ENCODE data around the gene HIF3A. TPM values are rescaled to one million over a fixed set of nuclear protein-coding genes. Genes with fewer than 3 reads are reported as not detected.

The HIF3A gene
- total RNA-seq, 1 experiment from 2014 or later = not detected

DNA sequence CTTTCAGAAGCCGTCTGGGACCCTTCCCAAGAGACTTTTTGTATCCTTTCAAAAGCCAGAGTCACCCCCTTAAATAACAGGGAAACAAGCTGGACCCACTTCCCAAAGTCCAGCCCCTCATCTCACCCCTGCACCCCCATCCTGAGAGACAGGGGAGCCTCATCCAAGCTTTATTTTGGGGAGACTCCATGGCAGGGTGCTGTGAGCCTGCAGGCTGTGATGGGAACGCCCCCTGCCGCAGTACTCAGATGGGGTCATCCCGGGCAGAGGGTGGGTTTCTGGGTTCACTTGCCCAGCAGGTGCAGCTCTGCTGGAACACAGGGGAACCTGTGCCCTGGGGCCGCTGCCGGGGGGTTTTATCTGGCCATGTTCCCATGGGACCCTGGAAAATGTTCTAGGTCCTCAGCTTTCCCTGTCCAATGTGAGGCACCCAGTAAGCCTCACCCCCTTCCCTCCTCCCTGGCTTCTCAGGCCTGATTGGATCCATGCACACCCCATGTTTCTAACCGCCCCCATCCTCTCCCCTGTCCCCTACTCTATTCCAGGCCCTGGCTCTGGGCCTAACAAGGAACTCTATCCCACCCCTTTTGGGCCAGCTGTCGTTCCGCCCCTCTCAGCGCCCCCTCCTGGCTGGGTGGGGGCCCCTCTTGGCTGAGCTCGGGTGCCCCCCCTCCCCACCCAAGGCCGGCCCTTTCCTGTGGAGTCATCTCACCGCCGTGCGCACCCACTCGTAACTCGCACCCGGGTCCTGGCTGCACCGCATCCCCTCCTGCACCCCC is 1.0 kb downstream of the HIF3A start:
- Histone ChIP-seq H2AFZ (ENCODE audit: low read length) (no peak overlapping the region), H3K9me3 (ENCODE audit: low read length) (no peaks in the 10 kb centered on the region), H3K4me1 (ENCODE audit: insufficient read depth, low read length) (peaks cover 5% of the 10 kb centered on the region; the same call in 1 of the 2 replicates), H3K36me3 (ENCODE audit: low read depth, low read length) (no peaks in the 10 kb centered on the region), H3K9me2 (replicated peaks; ENCODE audit: low read length) (no peaks in the 10 kb centered on the region), H3K27me3 (ENCODE audit: low read length) (no peaks in the 10 kb centered on the region), H3K4me2 (ENCODE audit: low read length) (no peak overlapping the region), H3K9ac (ENCODE audit: low read length) (no peak overlapping the region), H3K4me3 (ENCODE audit: low read length) (no peak overlapping the region), H3K79me2 (ENCODE audit: low read length) (no peaks in the 10 kb centered on the region), H3K27ac (ENCODE audit: low read length) (no peak overlapping the region), H4K20me1 (ENCODE audit: low read length) (no peaks in the 10 kb centered on the region), H3F3A (ENCODE audit: low read length, unreplicated experiment) (no peaks in the 10 kb centered on the region)
- ATAC-seq = no peak
- ChIA-PET CTCF (interaction anchor here (0.6 kb wide), 1 partner anchor 17 kb away, joined by 6 read pairs; no protein-coding TSS in a partner anchor), POLR2A (ENCODE audit: unreplicated experiment) (no interaction called here)
- no TSS peak for BruUV-seq (replicated peaks)
- no peak for TF ChIP-seq EZH2phosphoT487 (IDR thresholded peaks at IDR 0.05; ENCODE audit: borderline replicate concordance, low read length)
- TF ChIP-seq, protein P1, sequence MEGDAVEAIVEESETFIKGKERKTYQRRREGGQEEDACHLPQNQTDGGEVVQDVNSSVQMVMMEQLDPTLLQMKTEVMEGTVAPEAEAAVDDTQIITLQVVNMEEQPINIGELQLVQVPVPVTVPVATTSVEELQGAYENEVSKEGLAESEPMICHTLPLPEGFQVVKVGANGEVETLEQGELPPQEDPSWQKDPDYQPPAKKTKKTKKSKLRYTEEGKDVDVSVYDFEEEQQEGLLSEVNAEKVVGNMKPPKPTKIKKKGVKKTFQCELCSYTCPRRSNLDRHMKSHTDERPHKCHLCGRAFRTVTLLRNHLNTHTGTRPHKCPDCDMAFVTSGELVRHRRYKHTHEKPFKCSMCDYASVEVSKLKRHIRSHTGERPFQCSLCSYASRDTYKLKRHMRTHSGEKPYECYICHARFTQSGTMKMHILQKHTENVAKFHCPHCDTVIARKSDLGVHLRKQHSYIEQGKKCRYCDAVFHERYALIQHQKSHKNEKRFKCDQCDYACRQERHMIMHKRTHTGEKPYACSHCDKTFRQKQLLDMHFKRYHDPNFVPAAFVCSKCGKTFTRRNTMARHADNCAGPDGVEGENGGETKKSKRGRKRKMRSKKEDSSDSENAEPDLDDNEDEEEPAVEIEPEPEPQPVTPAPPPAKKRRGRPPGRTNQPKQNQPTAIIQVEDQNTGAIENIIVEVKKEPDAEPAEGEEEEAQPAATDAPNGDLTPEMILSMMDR (conservative IDR thresholded peaks at IDR 0.05; ENCODE audit: low read depth, low read length) = no peak
- no peak for TF ChIP-seq EZH2 (IDR thresholded peaks at IDR 0.05; ENCODE audit: low read length, unreplicated experiment)
- DNase-seq = no peak
- intact Hi-C loops (cut with micrococcal nuclease) = no loop called here

DNA sequence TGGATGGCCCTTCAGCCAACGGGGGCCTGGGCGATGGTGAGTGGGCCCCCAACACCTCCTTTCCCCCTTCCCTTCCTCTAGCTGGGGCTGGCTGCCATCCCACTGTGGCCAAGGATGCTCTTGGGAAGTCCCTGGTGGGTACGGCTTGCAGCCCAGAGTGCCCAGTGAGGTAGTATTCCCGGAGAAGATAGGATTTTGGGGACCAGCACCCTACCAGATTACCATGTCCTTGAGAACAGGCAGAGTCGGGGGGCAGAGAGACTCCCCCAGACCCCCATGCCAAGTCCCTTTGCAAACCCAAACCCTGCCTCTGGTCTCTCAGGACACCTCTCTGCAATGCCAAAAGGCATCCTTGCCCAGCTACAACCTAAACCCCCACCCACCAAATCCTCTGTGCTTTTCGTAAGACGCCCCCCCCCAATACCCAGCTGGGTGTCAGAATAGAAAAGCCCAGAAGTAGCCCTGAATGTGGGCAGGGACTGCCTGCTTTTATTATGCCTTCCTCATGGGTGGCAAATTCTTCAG is 1.7 kb downstream of the HIF3A start:
- peaks cover 5% of the 10 kb centered on the region; the same call in 1 of the 2 replicates for H3K4me1 ChIP-seq (ENCODE audit: insufficient read depth, low read length)
- no peaks in the 10 kb centered on the region for H3K9me3 ChIP-seq (ENCODE audit: low read length)
- ATAC-seq (no peak), DNase-seq (no peak)
- H3K9me2 ChIP-seq (replicated peaks; ENCODE audit: low read length) = no peaks in the 10 kb centered on the region
- no peaks in the 10 kb centered on the region for H3F3A ChIP-seq (ENCODE audit: low read length, unreplicated experiment)
- POLR2A ChIA-PET (ENCODE audit: unreplicated experiment) = no interaction called here
- H2AFZ ChIP-seq (ENCODE audit: low read length) = no peak overlapping the region
- no peaks in the 10 kb centered on the region for H3K27me3 ChIP-seq (ENCODE audit: low read length)
- no peak overlapping the region for H3K27ac ChIP-seq (ENCODE audit: low read length)
- no peaks in the 10 kb centered on the region for H3K79me2 ChIP-seq (ENCODE audit: low read length)
- peak overlapping the region; percentile 14; the same call in 1 of the 2 replicates for H3K4me2 ChIP-seq (ENCODE audit: low read length)
- H3K9ac ChIP-seq (ENCODE audit: low read length) = no peak overlapping the region
- no TSS peak for BruUV-seq (replicated peaks)
- no peak for TF ChIP-seq EZH2 (IDR thresholded peaks at IDR 0.05; ENCODE audit: low read length, unreplicated experiment)
- TF ChIP-seq EZH2phosphoT487 (IDR thresholded peaks at IDR 0.05; ENCODE audit: borderline replicate concordance, low read length) = no peak
- TF ChIP-seq, protein P1 (conservative IDR thresholded peaks at IDR 0.05; ENCODE audit: low read depth, low read length) = no peak
- CTCF ChIA-PET = no interaction called here
- H3K36me3 ChIP-seq (ENCODE audit: low read depth, low read length) = no peaks in the 10 kb centered on the region
- intact Hi-C loops (cut with micrococcal nuclease) = no loop called here
- H4K20me1 ChIP-seq (ENCODE audit: low read length) = no peaks in the 10 kb centered on the region
- H3K4me3 ChIP-seq (ENCODE audit: low read length) = no peak overlapping the region

DNA sequence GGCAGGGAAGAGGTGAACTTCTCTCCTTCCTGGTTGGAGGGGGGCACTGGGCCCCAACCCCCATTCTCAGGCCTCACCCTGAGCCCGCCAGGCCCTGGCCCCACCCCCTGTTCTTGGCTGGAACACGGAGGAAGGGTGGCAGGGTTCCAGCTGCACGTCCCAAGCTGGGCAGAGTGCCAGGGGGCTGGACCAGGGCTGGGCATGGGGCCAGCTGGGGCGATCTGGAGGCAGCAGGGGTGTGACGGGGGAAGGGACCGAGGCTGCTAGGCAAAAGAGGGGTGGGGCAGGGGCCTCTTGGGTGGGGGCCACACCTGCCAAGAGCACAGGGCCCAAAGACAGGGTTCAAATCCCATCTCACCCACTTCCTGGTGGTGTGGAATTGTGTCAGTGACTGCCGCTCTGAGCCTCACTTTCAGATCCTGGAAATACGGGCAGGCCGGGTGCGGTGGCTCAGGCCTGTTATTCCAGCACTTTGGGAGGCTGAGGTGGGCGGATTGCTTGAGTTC is 2.2 kb downstream of the HIF3A start:
- peaks cover 5% of the 10 kb centered on the region; the same call in 1 of the 2 replicates for H3K4me1 ChIP-seq (ENCODE audit: insufficient read depth, low read length)
- no peak for TF ChIP-seq EZH2 (IDR thresholded peaks at IDR 0.05; ENCODE audit: low read length, unreplicated experiment)
- TF ChIP-seq, protein P1 (conservative IDR thresholded peaks at IDR 0.05; ENCODE audit: low read depth, low read length) = no peak
- TF ChIP-seq EZH2phosphoT487 (IDR thresholded peaks at IDR 0.05; ENCODE audit: borderline replicate concordance, low read length) = no peak
- no peak overlapping the region for H3K4me3 ChIP-seq (ENCODE audit: low read length)
- ATAC-seq = peak; percentile 57
- no peaks in the 10 kb centered on the region for H3F3A ChIP-seq (ENCODE audit: low read length, unreplicated experiment)
- ChIA-PET CTCF (no interaction called here), POLR2A (ENCODE audit: unreplicated experiment) (no interaction called here)
- no peaks in the 10 kb centered on the region for H3K36me3 ChIP-seq (ENCODE audit: low read depth, low read length)
- H4K20me1 ChIP-seq (ENCODE audit: low read length) = no peaks in the 10 kb centered on the region
- H3K9me3 ChIP-seq (ENCODE audit: low read length) = no peaks in the 10 kb centered on the region
- no peaks in the 10 kb centered on the region for H3K9me2 ChIP-seq (replicated peaks; ENCODE audit: low read length)
- no peak overlapping the region for H3K9ac ChIP-seq (ENCODE audit: low read length)
- BruUV-seq (replicated peaks) = no TSS peak
- no peak overlapping the region for H3K27ac ChIP-seq (ENCODE audit: low read length)
- H3K79me2 ChIP-seq (ENCODE audit: low read length) = no peaks in the 10 kb centered on the region
- peak overlapping the region; percentile 15; the same call in 1 of the 2 replicates for H3K4me2 ChIP-seq (ENCODE audit: low read length)
- no peak overlapping the region for H2AFZ ChIP-seq (ENCODE audit: low read length)
- H3K27me3 ChIP-seq (ENCODE audit: low read length) = no peaks in the 10 kb centered on the region
- DNase-seq = peak; percentile 76
- intact Hi-C loops (cut with micrococcal nuclease) = no loop called here
